Psoas muscle (tissue), 8 donors: Measurements from ENCODE around the gene KCNQ5. TPM values are rescaled to one million over a fixed set of nuclear protein-coding genes. Genes with fewer than 3 reads are reported as not detected.

Source experiments
- ATAC-seq, 4 donors: fragments of 200-7000 bp; cut with Tn5 transposase; one replicate each; pipeline ENCODE4 v1.9.1; 2020; ENCODE audit warnings: moderate library complexity in 3 of 4, mild to moderate bottlenecking in 2 of 4
- DNase-seq, 2 donors: peaks; one replicate each; pipeline ENCODE4 v3.0.0-alpha.2; 2020
- H3K27ac ChIP-seq: fragments of 200-600 bp; one replicate; pipeline ENCODE4 v1.8.0; 2022
- H3K27me3 ChIP-seq, 3 donors: fragments of 200-600 bp in 1 of 3; one replicate each; pipeline versions ENCODE4 v1.6.1 to v1.8.0; 2013 to 2022; ENCODE audit warnings: low read length in 2 of 3, mild to moderate bottlenecking in 2 of 3, moderate library complexity in 1 of 3; ENCODE audit not compliant: insufficient read depth in 3 of 3
- H3K36me3 ChIP-seq, 2 donors: fragments of 200-600 bp in 1 of 2; one replicate each; pipeline versions ENCODE4 v1.6.1 to v1.8.0; 2013 to 2022; ENCODE audit warnings: low read depth in 1 of 2, mild to moderate bottlenecking in 1 of 2, moderate library complexity in 1 of 2; ENCODE audit not compliant: insufficient read depth in 1 of 2
- H3K4me1 ChIP-seq: fragments of 200-600 bp; one replicate; pipeline ENCODE4 v1.8.0; 2022
- H3K4me3 ChIP-seq: fragments of 200-600 bp; one replicate; pipeline ENCODE4 v1.8.0; 2022; ENCODE audit warnings: mild to moderate bottlenecking
- H3K9me3 ChIP-seq: fragments of 200-600 bp; one replicate; pipeline ENCODE4 v1.8.0; 2022
- CTCF ChIP-seq: fragments of 200-600 bp; IDR thresholded peaks from one replicate; pipeline ENCODE4 v1.8.0; 2022; ENCODE audit warnings: antibody characterized with exemption
- WGBS, 3 donors: extraction: QIAGEN DNeasy Blood & Tissue Kit; methylation state at CpG; one replicate each; pipeline versions ENCODE4 v1.1.6 to v1.1.7; 2013; 5-methylcytosine and 5-hydroxymethylcytosine counted together
- intact Hi-C, 2 donors: fragments of 100-400 bp; cut with DNase I; formaldehyde crosslinking; loops; one replicate each; pipeline versions ENCODE4 v1.11.0 to v1.14.2; 2022
- polyA plus RNA-seq, 3 donors: library from polyadenylated mRNA; stranded (reverse); fragments of 200-250 nt; gene quantifications; one replicate each; pipeline ENCODE4 v1.2.3, GENCODE V29; 2013
- total RNA-seq, 4 donors: library from RNA; stranded (reverse); fragmentation: NEBNext Ultra II Directional in 2 of 4; extraction: Animal tissue kit (Norgen Biotek cat#: 25700) in 2 of 4; gene quantifications; one replicate each; pipeline versions ENCODE4 v1.2.1 to v1.2.4, GENCODE V29; 2021 to 2023
- donor health status: healthy with polysubstance abuse.
- donor health status: DM: no; HTN: no; CAD: no; lungs with moderate emphysema.
- donor health status: Bipolar disorder and iron deficiency.
- donor health status: healthy.
- donor health status: DM: yes; HTN: yes; CAD: no.
- donor health status: DM: no; HTN: no; CAD: no.
- donor health status: DM: no; HTN: no; CAD: no.
- donor health status: DM: yes; HTN: yes; CAD: no.

KCNQ5 gene
- total and polyA plus RNA-seq, 7 donors, result 4.4 to 90.7 (median 25.7) TPM

DNA sequence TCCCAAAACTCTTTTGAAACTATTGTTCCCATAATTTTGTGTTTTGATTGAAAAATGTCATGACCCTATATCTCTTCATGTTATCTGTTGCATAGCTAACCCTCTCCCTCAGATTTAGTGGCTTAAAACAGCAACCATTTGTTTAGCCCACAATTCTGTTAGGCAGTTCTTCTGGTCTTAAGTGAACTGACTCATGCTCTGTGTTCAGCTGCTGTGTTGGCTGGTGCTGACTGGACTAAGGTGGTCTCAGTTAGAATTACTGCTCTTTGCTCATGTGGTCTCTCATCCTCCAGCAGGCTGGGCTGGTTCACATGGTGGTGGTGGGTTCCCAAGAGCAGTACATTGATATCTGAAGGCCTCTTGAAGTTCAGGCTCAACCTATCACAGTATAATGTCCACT, 522.7 kb downstream of the KCNQ5 start:
- no peak overlapping the region for H3K4me3 ChIP-seq

GRCh38 chr6:73145690-73146089, 523.8 kb downstream of the KCNQ5 start:
- intact Hi-C loops, result no loop called here
- TF ChIP-seq CTCF, result no peak
- H3K4me1 ChIP-seq, result no peaks in the 10 kb centered on the region
- no peaks in the 10 kb centered on the region for H3K9me3 ChIP-seq
- 84 to 92% (median 92%) methylated on average over 6 of the region's 6 CpGs for WGBS, 3 donors
- peaks cover 0 to 20% of the 10 kb centered on the region in 2 donors for H3K36me3 ChIP-seq
- no peaks in the 10 kb centered on the region for H3K27me3 ChIP-seq
- H3K4me3 ChIP-seq, result no peak overlapping the region
- H3K27ac ChIP-seq, result no peak overlapping the region
- ATAC-seq (no peak), DNase-seq (no peak)

More for the DNA sequence above, 522.7 kb downstream of the KCNQ5 start:
- Histone ChIP-seq H3K27me3 (no peaks in the 10 kb centered on the region), H3K9me3 (no peaks in the 10 kb centered on the region), H3K27ac (no peak overlapping the region), H3K36me3 (peaks cover 0 to 24% of the 10 kb centered on the region in 2 donors), H3K4me1 (no peaks in the 10 kb centered on the region)
- DNase-seq (no peak), ATAC-seq (no peak)
- intact Hi-C loops, result no loop called here
- TF ChIP-seq CTCF, result no peak

DNA sequence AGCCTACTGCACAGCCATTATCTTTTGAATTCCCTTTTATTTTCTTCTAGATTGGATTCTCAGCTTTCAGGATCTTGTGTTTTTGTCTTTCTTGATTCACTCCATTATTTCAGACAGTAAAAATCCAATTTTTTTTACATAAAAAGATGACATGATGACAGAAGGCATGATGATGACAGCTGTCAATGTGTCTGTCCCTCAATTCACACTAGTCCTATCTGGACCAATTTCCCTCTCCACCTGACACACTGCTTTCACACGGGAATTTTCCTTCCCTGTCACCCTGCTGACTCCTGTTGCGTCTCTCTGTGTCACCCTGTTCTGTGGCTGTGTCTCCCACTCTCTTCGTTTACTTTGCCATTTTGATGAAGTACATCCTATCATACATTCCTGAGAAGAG, 529.9 kb downstream of the KCNQ5 start:
- intact Hi-C loops, result no loop called here

DNA sequence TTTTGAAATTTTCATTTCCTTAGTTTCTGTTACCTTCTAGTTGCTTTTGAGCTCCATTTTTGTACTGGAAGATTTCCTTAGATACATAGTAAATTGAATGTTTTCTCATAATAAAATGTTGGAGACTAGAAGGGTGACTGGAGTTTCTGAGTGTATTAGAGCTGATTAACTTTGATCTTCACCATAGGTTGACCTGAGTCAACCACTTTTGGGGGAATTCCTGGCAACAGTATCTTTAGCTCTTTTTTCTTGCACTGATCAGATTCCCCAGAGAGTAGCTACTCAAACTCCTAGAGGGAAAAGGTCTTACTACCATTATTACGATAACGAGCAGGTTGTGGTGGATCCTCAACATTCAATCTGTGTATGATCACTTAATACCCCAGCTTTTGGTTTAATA, 530.7 kb downstream of the KCNQ5 start:
- no peaks in the 10 kb centered on the region for H3K9me3 ChIP-seq
- WGBS, 3 donors, result 89 to 96% (median 96%) methylated on average over 2 of the region's 2 CpGs
- no peak overlapping the region for H3K4me3 ChIP-seq
- TF ChIP-seq CTCF, result no peak
- DNase-seq (no peak), ATAC-seq (no peak)
- H3K4me1 ChIP-seq, result no peaks in the 10 kb centered on the region
- H3K27me3 ChIP-seq, result no peaks in the 10 kb centered on the region
- H3K36me3 ChIP-seq, result no peaks in the 10 kb centered on the region
- intact Hi-C loops, result no loop called here
- no peak overlapping the region for H3K27ac ChIP-seq

More for the DNA sequence above, 529.9 kb downstream of the KCNQ5 start:
- H3K27me3 ChIP-seq, result no peaks in the 10 kb centered on the region
- H3K4me1 ChIP-seq, result no peaks in the 10 kb centered on the region
- ATAC-seq (no peak), DNase-seq (no peak)
- peaks cover 0 to 2% of the 10 kb centered on the region in 2 donors for H3K36me3 ChIP-seq
- no peak for TF ChIP-seq CTCF
- no peak overlapping the region for H3K27ac ChIP-seq
- no peaks in the 10 kb centered on the region for H3K9me3 ChIP-seq
- 66 to 78% (median 77%) methylated on average over 3 of the region's 3 CpGs for WGBS, 3 donors
- no peak overlapping the region for H3K4me3 ChIP-seq

- 64 to 81% (median 65%) methylated on average over 2 of the region's 2 CpGs for WGBS, 3 donors
- DNase-seq (no peak), ATAC-seq (no peak)
- Histone ChIP-seq H3K4me3 (no peak overlapping the region), H3K27ac (no peak overlapping the region), H3K27me3 (no peaks in the 10 kb centered on the region), H3K9me3 (no peaks in the 10 kb centered on the region), H3K4me1 (no peaks in the 10 kb centered on the region), H3K36me3 (no peaks in the 10 kb centered on the region)
- intact Hi-C loops, result no loop called here
- no peak for TF ChIP-seq CTCF
Observed at GRCh38 chr6:73152966-73153757, 531.3 kb downstream of the KCNQ5 start.
